Measurements from ENCODE around the gene CREBBP. TPM values are rescaled to one million over a fixed set of nuclear protein-coding genes. Genes with fewer than 3 reads are reported as not detected.
A peak's percentile ranks its signal among the peaks of the same experiment; 100 is the strongest.
"Not testable (repeated sequence)": the region's sequence is repeated elsewhere in the genome, so short reads cannot be mapped to it uniquely, and the experiment has no call there.

CREBBP gene
- total RNA-seq, 1 experiment from 2014 or later: 6.6 TPM

DNA sequence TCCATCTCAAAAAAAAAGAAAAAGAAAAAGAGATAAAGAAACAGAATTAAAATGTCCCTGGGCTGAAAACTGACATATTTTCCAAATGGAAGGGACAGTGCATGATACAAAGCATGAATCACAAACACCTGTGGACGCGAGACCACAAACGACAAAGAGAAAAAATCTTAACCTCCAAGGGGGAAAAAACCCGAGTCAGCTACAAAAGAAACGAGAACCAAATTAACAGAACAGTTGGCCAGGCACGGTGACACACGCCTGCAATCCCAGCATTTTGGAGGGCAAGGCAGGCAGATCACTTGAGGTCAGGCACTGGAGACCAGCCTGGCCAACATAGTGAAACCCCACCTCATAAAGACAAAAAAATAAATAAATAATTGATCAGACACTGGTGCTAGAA lies 165.1 kb downstream of the CREBBP start:
- no peak for DNase-seq (ENCODE audit: low spot score)

DNA sequence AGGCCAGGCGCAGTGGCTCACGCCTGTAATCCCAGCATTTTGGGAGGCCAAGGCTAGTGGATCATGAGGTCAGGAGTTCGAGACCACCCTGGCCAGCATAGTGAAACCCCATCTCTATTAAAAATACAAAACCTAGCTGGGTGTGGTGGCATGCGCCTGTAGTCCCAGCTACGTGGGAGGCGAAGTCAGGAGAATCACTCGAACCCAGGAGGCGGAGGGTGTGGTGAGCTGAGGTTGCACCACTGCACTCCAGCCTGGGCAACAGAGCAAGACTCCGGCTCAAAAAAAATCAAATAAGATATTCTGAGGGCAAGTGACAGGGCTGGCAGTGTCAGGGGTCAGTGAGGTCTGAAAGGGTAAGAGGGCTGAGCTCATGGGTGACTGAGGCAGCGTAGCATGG lies 166.1 kb downstream of the CREBBP start:
- DNase-seq (ENCODE audit: low spot score): not testable (repeated sequence)

GRCh38 chr16:3713587-3714242 lies 166.8 kb downstream of the CREBBP start:
- DNase-seq (ENCODE audit: low spot score): no peak

- DNase-seq (ENCODE audit: low spot score): no peak
These were observed 167.6 kb downstream of the CREBBP start for GRCh38 chr16:3712861-3713372.

GRCh38 chr16:3706253-3707012 lies 174.1 kb downstream of the CREBBP start:
- no peak for DNase-seq (ENCODE audit: low spot score)

- no peak for DNase-seq (ENCODE audit: low spot score)
These were observed 178.4 kb downstream of the CREBBP start for GRCh38 chr16:3702082-3702481.

DNA sequence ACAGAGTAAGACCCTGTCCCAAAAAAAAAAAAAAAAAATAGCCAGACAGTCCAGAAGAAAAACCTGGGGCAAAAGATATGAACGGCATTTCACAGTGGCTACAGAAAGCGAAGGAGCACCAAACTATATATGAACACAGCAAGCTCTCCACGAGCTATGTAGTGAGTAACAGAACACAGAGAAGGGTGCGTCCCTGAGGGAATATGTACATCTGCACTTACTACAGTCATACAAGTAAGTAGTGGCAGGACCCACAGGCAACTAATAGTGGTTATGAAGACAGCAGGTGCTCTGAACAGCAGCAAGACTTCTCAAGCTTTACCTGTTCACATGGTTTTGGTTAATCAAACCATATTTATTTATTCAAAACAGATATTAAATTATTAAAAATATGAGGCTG lies 179.0 kb downstream of the CREBBP start:
- no peak for DNase-seq (ENCODE audit: low spot score)

GRCh38 chr16:3698941-3699340 lies 181.6 kb downstream of the CREBBP start:
- DNase-seq (ENCODE audit: low spot score): no peak

DNA sequence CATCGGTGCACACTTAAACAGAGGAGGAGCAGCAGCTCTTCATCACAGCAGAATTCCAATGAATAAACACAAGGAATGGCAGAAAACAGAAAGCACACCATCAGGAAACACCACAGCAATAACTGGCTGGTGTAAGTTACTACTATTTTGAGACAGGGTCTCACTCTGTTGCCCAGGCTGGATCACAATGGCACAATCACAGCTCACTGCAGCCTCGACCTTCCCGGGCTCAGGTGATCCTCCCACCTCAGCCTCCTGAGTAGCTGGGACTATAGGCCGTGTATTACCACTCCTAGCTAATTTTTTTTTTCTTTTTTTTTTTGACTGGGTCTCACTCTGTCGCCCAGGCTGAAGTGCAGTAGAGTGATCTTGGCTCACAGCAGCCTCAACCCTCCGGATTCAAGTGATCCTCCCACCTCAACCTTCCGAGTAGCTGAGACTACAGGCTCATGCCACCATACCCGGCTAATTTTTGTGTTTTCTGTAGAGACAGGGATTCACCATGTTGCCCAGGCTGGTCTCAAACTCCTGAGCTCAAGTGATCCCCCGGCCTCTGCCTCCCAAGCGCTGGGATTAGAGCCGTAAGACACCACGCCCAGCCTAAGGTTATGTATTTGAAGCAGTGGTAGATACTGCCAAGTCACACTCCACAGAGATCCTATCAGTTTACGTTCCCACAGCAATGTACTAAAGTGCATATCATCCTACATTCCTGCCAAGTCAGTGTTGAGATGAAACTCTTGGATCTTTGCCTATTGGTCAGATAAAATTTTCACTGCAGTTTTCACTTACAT lies 183.9 kb downstream of the CREBBP start:
- peak; percentile 52 for DNase-seq (ENCODE audit: low spot score)

DNA sequence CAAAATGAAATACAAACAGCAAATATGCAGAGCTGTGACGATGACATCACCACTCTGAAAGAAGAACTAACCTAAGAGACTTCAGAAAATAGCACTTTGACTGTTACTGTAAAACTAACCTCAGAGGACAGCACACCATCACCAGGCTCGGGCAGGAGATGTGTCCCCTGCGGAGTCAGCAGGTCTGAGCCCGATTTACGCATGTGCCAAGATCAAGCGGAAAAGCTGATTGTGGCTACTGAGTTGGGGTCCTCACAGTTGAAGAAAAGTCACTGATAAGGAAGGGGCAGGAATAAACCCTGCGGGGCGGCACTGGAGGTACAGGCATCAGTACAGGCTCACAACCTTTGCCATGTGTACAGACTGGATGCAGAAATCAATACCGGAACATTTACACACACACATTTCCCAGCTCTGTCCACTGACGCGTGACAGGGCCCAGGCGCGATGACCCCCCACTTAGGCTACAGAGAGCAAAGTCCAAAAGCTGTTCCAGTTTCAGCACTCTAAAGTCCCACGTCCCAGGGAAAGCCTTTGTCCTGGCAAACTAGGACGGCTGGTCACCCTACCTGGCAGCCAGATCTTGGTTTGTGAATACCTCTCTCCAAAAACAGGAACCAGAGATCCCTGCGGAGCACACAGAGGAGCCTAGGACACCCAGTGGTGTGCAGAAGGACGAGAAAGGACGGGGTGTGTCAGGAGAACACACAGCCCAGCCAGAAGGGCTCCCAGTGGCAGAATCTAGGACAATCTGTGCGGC lies 184.7 kb downstream of the CREBBP start:
- no peak for DNase-seq (ENCODE audit: low spot score)

DNA sequence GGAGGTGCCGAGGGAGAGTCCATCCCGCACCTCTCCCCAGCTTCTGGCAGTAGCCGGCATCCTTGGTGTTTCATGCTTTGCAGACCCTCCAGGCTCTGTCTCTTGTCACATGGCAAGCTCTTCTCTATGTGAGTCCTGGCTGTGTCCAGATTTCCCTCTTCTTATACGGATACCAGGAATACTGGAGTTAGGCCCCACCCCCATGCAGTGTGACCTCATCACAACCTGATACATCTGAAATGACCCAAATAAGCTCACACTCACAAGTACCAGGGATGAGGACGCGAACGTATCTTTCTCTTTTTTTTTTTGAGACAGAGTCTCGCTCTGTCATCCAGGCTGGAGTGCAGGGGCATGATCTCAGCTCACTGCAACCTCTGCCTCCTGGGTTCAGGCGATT lies 186.5 kb downstream of the CREBBP start:
- no peak for DNase-seq (ENCODE audit: low spot score)

GRCh38 chr16:3691761-3692160 lies 188.8 kb downstream of the CREBBP start:
- DNase-seq (ENCODE audit: low spot score): no peak

GRCh38 chr16:3690980-3691720 lies 189.4 kb downstream of the CREBBP start:
- DNase-seq (ENCODE audit: low spot score): no peak

- DNase-seq (ENCODE audit: low spot score): peak; percentile 86
These were observed 190.0 kb downstream of the CREBBP start for GRCh38 chr16:3690470-3690928.

- DNase-seq (ENCODE audit: low spot score): no peak
These were observed 190.8 kb downstream of the CREBBP start for GRCh38 chr16:3689731-3690130.

- no peak for DNase-seq (ENCODE audit: low spot score)
These were observed 192.7 kb downstream of the CREBBP start for GRCh38 chr16:3687792-3688191.

DNA sequence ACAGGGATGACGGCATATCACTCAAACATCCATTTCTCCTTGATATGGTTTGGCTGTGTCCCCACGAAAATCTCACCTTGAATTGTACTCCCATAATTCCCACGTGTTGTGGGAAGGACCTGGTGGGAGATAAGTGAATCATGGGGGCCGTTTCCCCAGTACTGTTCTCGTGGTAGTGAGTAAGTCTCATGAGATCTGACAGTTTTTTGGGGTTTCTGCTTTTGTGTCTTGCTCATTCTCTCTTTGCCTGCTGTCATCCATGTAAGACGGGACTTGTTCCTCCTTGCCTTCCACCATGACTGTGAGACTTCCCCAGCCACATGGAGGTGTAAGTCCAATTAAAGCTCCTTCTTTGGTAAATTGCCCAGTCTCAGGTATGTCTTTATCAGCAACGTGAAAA lies 193.5 kb downstream of the CREBBP start:
- no peak for DNase-seq (ENCODE audit: low spot score)

DNA sequence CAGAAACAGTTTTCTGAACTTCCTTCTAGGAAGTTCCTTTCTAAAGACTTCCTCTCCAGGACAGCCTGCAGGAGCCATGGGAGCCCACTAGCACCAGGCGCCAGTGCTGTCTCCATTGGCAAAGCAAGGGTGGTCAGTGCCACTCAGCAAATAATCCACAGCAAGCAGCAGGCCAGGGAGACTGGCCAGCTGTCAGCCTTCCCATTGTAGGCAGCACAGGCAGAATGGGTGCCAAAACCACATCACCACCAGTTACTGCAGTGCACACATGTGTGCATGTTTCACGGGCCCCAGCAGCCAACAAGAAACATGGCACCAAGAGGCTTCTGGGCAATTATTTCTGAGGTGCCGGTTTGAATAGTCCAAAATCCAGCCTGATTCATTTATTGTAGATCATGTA lies 199.3 kb downstream of the CREBBP start:
- no peak for DNase-seq (ENCODE audit: low spot score)

DNA sequence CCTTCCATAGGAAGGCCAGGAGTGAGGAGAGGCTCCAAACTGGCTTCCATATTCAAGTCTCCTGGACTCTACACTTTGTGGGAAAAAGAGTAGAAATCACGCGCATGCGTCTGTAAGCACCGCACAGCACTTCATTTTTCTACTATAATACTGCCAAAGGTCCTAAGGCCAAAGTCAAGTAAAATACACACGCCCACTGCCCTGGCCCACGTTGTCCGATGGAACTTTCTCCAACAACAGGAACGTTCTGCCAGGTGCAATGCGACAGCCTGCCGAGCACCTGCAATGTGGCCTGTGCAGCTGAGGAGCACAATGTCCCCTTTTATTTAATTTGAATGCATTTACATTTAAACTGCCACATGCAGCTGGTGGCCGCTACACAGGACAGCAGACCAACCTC lies 202.5 kb downstream of the CREBBP start:
- DNase-seq (ENCODE audit: low spot score): no peak

DNA sequence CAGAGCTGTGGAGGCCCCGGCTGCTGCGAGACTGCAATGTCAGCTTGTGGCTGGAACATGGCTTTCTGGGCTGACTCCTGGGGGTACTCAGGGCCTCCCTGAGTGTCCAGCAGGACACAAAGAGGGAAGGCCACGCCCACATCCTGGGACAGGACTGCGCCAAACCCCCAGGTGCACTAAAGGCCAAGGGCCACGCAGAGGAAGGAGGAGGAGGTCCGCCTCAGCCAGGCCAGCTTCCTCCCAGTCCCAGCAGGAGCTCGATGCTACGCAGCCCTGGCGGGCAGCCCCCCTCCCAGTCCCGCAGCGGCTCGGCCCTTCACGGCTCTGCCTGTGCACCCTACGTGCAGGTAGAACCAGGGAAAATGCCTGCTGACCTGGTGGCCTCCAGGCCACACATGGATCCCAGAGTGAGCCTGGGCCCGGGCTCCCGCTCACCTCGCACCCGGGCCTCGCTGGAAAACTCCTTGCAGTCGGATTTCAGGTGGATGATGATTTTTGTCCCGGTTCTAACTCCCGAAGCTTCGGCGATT lies 204.8 kb downstream of the CREBBP start:
- DNase-seq (ENCODE audit: low spot score): no peak
